LHCN-M2 (cell line): Measurements from ENCODE around the gene ACOX2. TPM values are rescaled to one million over a fixed set of nuclear protein-coding genes. Genes with fewer than 3 reads are reported as not detected.

Source experiments
- DNase-seq: peaks from one replicate; pipeline ENCODE4 v3.0.0-alpha.2; 2012; ENCODE audit warnings: low read depth
- total RNA-seq: library from RNA; depleted of rRNA; stranded (reverse); fragments of >200 nt; gene quantifications from 2 replicates; pipeline ENCODE4 v1.2.3, GENCODE V29; 2014; rRNA removed

Gene ACOX2
- total RNA-seq, 1 experiment from 2014 or later, result 2.4 TPM

- no peak for DNase-seq
Observed at GRCh38 chr3:58474348-58474911, 62.6 kb downstream of the ACOX2 start.

- DNase-seq, result no peak
Observed at GRCh38 chr3:58473275-58473674, 63.7 kb downstream of the ACOX2 start.

- DNase-seq, result peak; percentile 96
Observed at GRCh38 chr3:58471025-58471887, 65.7 kb downstream of the ACOX2 start.

- DNase-seq, result no peak
Observed at GRCh38 chr3:58470363-58471024, 66.5 kb downstream of the ACOX2 start.

- no peak for DNase-seq
Observed at GRCh38 chr3:58469096-58469495, 67.9 kb downstream of the ACOX2 start.

- no peak for DNase-seq
Observed at GRCh38 chr3:58466899-58467563, 70.0 kb downstream of the ACOX2 start.

GRCh38 chr3:58464866-58465265 lies 72.1 kb downstream of the ACOX2 start:
- DNase-seq, result no peak

- DNase-seq, result no peak
Observed at GRCh38 chr3:58463942-58464271, 73.1 kb downstream of the ACOX2 start.

GRCh38 chr3:58463181-58463941 lies 73.6 kb downstream of the ACOX2 start:
- DNase-seq, result peak; percentile 94

GRCh38 chr3:58462829-58463180 lies 74.2 kb downstream of the ACOX2 start:
- no peak for DNase-seq

GRCh38 chr3:58459160-58459559 lies 77.8 kb downstream of the ACOX2 start:
- no peak for DNase-seq

Other genes with a start within 250 kb of the ACOX2 start
- gene RPP14, start 230.9 kb downstream of the ACOX2 start, total RNA-seq, result 11.4 and 13.2 TPM in 2 replicates
- 9.2 and 14.3 TPM in 2 replicates for gene HTD2, start 230.7 kb downstream of the ACOX2 start, total RNA-seq
- gene PXK, start 204.3 kb downstream of the ACOX2 start, total RNA-seq, result 45.9 and 50.3 TPM in 2 replicates
- 111 and 150 TPM in 2 replicates for gene PDHB, start 103.4 kb downstream of the ACOX2 start, total RNA-seq
- 7.1 and 10.7 TPM in 2 replicates for gene KCTD6, start 45.1 kb downstream of the ACOX2 start, total RNA-seq
- gene FAM107A, start 40.2 kb upstream of the ACOX2 start, total RNA-seq, result not detected in 2 replicates
- gene FAM3D, start 129.6 kb upstream of the ACOX2 start, total RNA-seq, result not detected in 2 replicates